Ishikawa (cell line): ENCODE results near the gene BPGM.

Experiments
- CEBPB ChIP-seq: IDR thresholded peaks from 2 replicates; pipeline ENCODE4 v1.6.1; 2012
- CREB1 ChIP-seq: IDR thresholded peaks from 2 replicates; pipeline ENCODE4 v1.6.1; 2012; ENCODE audit warnings: low read depth
- EGR1 ChIP-seq: IDR thresholded peaks from 2 replicates; pipeline ENCODE4 v1.6.1; 2012
- EP300 ChIP-seq: IDR thresholded peaks from 2 replicates; pipeline ENCODE4 v1.6.1; 2012; ENCODE audit warnings: borderline replicate concordance
- FOXM1 ChIP-seq: IDR thresholded peaks from 2 replicates; pipeline ENCODE4 v1.6.1; 2012; ENCODE audit warnings: low read depth, borderline replicate concordance
- MAX ChIP-seq: IDR thresholded peaks from 2 replicates; pipeline ENCODE4 v1.6.1; 2012
- NFIC ChIP-seq: IDR thresholded peaks from 2 replicates; pipeline ENCODE4 v1.6.1; 2012
- RAD21 ChIP-seq: IDR thresholded peaks from 2 replicates; pipeline ENCODE4 v1.6.1; 2012; ENCODE audit warnings: low read depth
- REST ChIP-seq: IDR thresholded peaks from 2 replicates; pipeline ENCODE4 v1.6.1; 2012; ENCODE audit warnings: low read depth, mild to moderate bottlenecking
- TAF1 ChIP-seq: IDR thresholded peaks from 2 replicates; pipeline ENCODE4 v1.6.1; 2012; ENCODE audit warnings: low read depth, mild to moderate bottlenecking
- TCF12 ChIP-seq: IDR thresholded peaks from 2 replicates; pipeline ENCODE4 v1.6.1; 2012; ENCODE audit warnings: low read depth
- TEAD4 ChIP-seq: IDR thresholded peaks from 2 replicates; pipeline ENCODE4 v1.6.1; 2012
- YY1 ChIP-seq: IDR thresholded peaks from 2 replicates; pipeline ENCODE4 v1.6.1; 2012; ENCODE audit warnings: low read depth

- no peak for TF ChIP-seq YY1
- no peak for TF ChIP-seq EGR1
- no peak for TF ChIP-seq EP300
- TF ChIP-seq TAF1: no peak
- TF ChIP-seq NFIC: no peak
- TF ChIP-seq TEAD4: no peak
- TF ChIP-seq CEBPB: no peak
- TF ChIP-seq CREB1: no peak
- no peak for TF ChIP-seq TCF12
- no peak for TF ChIP-seq RAD21
- no peak for TF ChIP-seq FOXM1
- TF ChIP-seq REST: no peak
- TF ChIP-seq MAX: no peak
These were observed 10.6 kb upstream of the BPGM start for GRCh38 chr7:134636008-134636449.
